Left ventricle myocardium superior (tissue), 1 donor: ENCODE measurements around the gene ZNF827. TPM values are rescaled to one million over a fixed set of nuclear protein-coding genes. Genes with fewer than 3 reads are reported as not detected.

Experiments used
- ATAC-seq: fragments of 200-7000 bp; cut with Tn5 transposase; one replicate; pipeline ENCODE4 v1.9.1; 2020; ENCODE audit warnings: mild to moderate bottlenecking, moderate library complexity
- DNase-seq: peaks from one replicate; pipeline ENCODE4 v3.0.0-alpha.2; 2020
- intact Hi-C: fragments of 100-400 bp; cut with micrococcal nuclease; formaldehyde crosslinking; loops from one replicate; pipeline ENCODE4 v1.11.0; 2022
- long read RNA-seq: library from polyadenylated mRNA; unstranded; transcript quantifications from one replicate; pipeline ENCODE4 v2.0.0, GENCODE V29; 2021
- total RNA-seq: library from RNA; stranded (reverse); fragmentation: NEBNext Ultra II Directional; extraction: Animal tissue kit (Norgen Biotek cat#: 25700); gene quantifications from one replicate; pipeline ENCODE4 v1.2.1, GENCODE V29; 2021
- donor health status: DM: no; HTN: yes; CAD: no; lungs with severe emphysema.

The ZNF827 gene
- total RNA-seq = 13.8 TPM
- long read RNA-seq, partial matches to known transcripts = 0 of 4 reads
- long read RNA-seq, other reads (novel, unspliced or antisense) = 4 of 4 reads

DNA sequence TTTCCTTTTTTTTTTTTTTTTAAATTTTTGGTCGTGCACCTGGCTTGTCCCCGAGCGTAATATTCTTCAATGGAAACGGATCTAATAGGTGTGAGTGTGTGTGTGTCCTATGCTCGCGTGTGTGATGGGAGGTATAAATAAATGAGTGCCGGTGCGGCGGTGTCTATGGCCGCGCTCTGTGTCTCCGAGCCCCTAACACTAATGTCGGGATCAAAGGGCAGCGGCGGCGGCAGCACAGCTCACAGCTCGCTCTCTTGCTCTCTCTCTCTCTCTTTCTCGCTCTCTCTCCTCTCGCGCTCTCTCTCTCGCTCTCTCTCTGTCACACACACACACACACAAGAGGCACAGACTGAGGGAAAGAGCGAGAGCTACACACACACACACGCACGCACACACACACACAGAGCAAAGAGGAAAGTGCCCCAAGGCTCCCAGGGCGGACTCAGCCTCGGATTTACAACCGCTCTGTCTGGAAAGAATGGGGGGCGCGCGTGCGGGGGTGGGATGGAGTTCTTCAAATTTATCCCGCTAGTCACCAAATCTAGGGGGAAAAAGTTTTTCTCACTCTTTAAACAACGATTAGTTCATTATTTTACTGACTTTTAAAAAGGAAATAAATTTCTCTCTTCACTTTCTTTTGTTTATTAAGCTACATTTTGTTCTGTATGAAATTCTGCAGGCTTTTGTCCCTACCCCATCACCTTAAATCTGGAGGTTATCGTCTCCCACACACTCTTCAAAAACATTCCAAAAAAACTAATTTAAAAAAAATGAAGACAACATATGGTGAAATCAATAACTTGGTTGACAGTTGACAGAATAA is at the start of gene ZNF827:
TSS of gene ZNF827 (minus strand) at position 206 of the 823 bp plus-strand sequence. CDS start 416 bp downstream, outside the sequence.
- DNase-seq (peak; percentile 79), ATAC-seq (peak; percentile 52)
- intact Hi-C loops = no loop called here

GRCh38 chr4:145984563-145984962 is 45.9 kb upstream of the ZNF827 start:
- ATAC-seq (peak; percentile 51), DNase-seq (no peak)
- intact Hi-C loops = no loop called here

GRCh38 chr4:145982791-145983190 is 44.2 kb upstream of the ZNF827 start:
- intact Hi-C loops = no loop called here
- no peak for ATAC-seq
- no peak for DNase-seq

DNA sequence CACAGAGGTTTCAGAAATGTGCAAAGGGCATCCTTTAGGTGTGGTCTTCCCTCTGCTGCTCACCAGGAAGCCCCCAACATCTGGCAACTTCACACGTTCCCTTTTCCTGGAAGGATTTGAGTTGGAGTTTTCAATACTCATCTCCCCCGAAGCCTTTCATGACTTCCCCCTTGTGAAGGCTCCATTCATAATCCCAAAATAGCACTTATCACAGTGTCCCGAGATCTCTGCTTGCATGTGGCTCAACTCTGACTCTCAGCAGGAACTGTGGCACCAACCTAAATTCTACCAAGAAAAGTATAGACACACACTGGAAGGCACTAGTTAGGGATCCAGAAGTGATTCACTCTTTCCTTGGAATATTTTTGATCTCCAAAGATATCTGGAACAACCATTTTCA is 40.5 kb upstream of the ZNF827 start:
- peak; percentile 74 for ATAC-seq
- intact Hi-C loops = no loop called here
- no peak for DNase-seq

DNA sequence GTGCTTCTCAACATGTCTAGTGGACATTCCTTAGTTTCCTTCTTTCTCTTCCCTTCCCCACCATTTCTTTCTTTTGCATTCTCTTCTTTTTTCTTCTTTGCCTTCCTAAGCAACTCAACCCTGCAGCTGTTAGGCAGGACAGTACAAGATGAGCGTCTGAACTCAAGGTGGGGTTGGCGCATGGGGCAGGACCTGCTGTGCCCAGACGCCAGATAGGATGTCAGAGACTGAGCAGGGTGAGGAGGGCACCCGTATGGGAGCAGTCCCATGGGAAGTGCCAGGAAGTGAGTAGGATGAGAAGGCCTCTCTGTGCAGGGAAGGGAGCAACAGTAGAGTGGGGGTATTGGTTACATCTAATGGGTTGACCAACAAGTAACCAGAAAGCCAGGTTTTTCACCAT is 38.1 kb upstream of the ZNF827 start:
- DNase-seq (no peak), ATAC-seq (no peak)
- intact Hi-C loops = no loop called here

DNA sequence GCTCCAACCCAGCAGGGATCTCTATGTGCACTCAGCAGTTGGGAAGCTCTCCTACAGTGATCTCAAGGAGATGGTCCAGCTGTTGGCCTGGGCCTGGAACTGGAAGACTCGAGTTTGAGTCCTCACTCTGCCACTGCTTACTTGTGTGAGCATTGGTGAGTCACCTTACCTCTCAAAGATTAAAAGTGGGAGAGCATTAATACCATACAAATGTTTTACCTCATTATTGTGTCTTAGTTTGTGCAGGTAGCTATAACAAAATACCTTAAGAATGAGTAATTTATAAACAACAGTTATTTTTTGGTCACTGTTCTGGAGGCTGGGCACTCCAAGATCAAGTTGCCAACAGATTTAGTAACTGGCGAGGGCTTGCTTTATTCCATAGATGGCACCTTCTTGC is 21.4 kb upstream of the ZNF827 start:
- DNase-seq = no peak
- intact Hi-C loops = no loop called here
- ATAC-seq = no peak

- ATAC-seq (no peak), DNase-seq (no peak)
- intact Hi-C loops = no loop called here
Measured at GRCh38 chr4:145957302-145957701, 18.7 kb upstream of the ZNF827 start.

DNA sequence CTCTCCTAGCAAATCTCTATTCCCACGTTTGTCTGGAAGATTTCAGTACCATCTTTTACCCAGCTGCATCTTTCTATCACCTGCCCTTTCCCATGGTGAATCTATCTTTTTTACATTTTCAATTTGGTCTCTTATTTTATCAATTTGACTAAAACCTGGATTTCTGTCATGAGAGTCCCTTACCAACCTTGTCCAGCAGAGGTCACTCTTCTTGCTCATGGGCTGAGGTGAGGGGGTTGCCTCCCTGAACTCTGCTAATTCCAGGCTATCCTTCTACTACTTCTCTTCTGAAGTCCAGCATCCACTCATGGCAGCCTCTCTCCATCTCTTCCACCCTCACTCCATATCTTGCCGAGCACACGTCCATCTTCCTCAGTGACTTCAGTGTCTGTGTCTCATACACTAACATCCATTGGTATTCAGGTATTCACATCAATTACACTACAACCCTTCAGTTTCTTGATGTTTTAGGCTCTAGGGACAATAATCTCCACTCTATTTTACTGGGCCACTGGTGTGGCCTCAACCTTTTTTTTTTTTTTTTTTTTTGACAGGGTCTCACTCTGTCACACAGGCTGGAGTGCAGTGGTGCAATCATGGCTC is 17.8 kb upstream of the ZNF827 start:
- ATAC-seq (no peak), DNase-seq (no peak)
- intact Hi-C loops = no loop called here

- ATAC-seq (no peak), DNase-seq (no peak)
- intact Hi-C loops = no loop called here
Measured at GRCh38 chr4:145954924-145955339, 16.3 kb upstream of the ZNF827 start.

DNA sequence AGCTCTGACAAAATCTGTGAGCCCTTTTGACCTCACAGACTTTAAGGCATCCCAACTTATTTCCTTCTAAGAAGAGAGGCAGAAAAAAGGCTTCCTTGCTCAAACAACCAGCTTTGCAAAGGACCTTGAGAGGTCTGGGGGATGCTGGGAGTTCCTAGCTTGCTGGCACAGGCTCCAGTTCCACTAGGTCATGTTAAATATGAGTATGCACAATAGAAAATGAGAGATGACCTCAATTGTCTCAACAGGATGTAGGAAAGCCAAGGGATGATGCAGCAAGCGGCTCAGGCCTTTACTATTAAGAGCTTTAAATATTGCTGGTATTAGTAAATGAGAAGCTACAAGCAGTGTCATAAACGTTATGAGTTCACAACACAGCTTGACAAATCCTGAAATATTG is 13.3 kb upstream of the ZNF827 start:
- DNase-seq (no peak), ATAC-seq (no peak)
- intact Hi-C loops = no loop called here

GRCh38 chr4:145945431-145946155 is 7.0 kb upstream of the ZNF827 start:
- DNase-seq (no peak), ATAC-seq (no peak)
- intact Hi-C loops = no loop called here

DNA sequence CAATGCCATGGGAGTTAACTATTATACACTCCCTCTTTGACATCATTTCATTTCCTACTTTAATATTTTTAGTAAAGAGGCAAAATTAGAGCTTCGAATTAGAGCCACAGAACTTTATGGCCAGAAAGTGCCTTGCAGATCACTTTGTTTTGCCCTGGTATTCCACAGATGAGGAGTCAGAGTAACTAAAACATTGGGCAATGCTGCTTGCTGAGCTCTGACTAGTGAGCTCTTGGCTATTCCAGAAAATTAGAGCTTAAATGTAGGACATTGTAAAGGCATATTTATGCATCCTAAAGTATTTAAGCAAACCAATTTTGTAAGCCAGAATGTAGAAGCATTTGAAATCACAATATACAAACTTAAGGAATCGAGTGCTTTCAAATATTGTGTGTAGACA is 6.3 kb upstream of the ZNF827 start:
- ATAC-seq (no peak), DNase-seq (no peak)
- intact Hi-C loops = no loop called here

DNA sequence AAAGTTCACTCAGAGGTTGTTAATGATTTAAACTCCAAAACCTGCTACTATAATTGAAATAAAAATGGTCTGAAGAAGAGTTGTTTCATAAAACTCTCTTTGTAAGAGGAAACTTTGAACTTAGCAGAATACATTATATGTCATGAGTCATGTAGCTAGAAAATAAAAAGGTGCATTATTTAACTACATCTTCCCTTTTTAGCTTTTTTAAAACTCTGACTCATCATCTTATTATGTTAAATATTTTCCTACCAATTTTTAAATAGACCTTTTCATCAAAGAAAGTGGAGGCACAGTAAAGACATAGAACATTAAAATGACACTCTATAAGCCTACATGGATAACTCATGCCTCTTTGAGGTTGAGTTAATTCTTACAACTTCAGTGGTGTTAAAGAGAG is 1.2 kb upstream of the ZNF827 start:
- ATAC-seq (no peak), DNase-seq (no peak)
- intact Hi-C loops = no loop called here

- intact Hi-C loops = no loop called here
- ATAC-seq = no peak
- DNase-seq = no peak
Measured at GRCh38 chr4:145939441-145939750, 773 bp upstream of the ZNF827 start.

DNA sequence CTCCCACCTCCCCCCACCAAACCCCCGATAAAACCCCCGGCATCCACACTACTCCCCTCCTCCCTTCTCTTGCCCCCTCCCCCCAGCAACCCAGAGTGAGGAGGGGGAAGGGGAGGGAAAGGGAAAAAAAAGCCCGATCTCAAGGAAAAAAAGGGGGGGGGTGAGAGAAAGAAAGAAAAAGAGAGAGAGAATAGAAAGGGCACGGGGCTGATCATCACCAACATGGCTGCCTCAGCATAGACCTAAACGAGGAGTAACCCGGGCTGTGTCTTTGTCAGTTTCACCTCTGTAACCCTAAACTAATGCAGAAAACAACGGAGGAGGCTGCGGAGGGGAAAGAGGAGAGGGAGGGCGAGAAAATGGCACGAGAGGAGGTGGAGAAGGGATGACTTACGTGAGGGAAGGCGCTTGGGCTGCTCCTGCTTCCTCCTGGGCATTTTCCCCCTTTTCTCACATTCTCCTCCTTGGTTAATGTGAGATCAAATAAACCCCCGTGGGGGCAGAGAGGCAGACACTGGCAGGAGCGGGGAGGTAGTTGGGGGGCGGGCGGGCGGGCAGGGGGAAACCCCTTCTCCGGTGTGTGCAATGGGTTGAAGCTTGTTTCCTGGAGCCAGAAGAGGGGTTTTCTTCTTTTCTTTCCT is 532 bp downstream of the ZNF827 start:
- intact Hi-C loops = no loop called here
- ATAC-seq (peak; percentile 23), DNase-seq (no peak)

DNA sequence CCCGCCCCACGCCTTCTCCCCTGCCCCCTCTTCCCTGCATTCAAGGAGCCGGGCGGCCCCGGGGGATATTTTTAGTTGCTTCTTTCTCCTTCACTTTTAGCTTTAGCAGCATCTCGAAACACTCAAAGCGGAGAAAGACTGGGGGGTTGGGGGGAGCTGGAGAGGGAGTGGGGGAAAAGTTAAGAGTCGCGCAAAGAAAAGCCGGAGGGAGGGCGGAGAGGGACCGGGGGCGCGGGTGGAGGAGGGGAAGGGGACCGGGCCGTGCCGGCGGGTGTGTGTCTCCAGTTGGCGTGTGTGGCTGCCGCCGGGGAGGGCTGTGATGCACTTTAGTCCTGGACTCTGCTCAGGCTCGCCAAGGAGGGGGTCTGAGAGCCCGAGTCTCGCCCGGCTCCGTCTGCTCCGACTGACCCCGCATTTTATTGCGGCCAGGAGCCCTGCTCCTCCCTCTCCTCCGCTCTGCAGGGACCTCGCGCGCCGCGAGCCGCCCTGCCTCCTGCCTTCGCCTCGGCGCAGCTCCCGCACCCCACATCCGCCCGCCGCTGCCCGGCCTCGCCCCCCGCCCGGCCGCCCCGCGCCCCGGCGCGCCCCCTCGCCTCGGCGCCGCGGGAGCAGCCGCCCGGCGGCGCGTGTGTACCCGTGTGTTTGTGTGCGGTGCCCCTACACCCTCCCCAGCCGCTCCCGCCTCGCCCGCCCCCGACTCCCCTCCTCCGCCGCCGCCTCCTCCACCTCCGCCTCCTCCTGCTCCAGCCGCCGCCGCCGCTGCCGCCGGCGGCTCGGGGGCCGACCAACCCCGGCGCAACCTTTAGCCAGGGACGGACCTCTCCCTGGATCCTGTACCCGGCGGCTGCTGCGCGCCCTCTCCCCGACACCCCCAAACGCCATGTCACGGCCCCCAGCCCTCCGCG is 1.4 kb downstream of the ZNF827 start:
- intact Hi-C loops = no loop called here
- DNase-seq (peak; percentile 77), ATAC-seq (peak; percentile 65)

DNA sequence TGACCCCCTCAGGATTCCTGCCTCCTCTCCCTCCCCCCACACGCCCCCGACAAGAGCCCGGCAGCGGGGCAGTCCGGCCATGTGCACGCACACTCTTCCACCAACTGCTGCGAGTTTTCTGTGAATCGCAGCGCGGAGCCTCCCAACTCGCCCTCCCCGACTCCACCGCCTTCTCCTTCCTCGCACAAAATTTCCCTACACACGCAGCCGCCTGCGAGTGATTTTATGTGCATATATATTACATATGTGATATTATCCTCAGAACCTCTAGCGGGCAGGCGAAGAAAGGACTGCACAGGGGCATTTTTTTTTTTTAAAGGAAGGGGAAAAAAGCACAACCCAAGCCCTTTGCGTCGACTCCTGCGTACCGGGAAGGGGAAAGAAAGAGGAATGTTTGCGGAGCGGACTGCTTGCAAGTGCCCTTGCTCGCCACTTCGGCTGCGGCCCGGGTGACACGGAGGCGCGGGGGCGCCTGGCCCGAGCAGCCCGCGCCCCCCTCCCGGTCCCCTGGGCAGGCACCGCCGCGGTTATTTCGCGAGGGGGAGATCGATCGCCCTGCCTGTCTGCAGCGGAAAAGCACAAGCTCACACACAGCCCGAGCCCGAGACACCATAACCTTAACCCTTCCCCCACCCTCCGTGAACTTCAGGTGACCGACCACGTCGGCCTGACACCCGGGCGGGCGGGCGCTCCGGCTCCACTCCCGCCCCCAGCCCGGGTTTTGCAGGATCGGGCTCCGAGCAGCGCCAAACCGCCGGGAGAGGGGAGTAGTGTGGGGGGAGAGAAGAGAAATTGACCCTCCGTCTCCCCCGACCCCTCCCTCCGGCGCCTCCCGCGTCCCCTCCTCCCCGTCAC is 2.3 kb downstream of the ZNF827 start:
- DNase-seq (peak; percentile 74), ATAC-seq (peak; percentile 70)
- intact Hi-C loops = no loop called here
